GM18873 (cell line): ENCODE results near the gene GLE1.

Source experiments
- ATAC-seq: cut with Tn5 transposase; IDR thresholded peaks from one replicate; pipeline ENCODE4 v1.9.1; 2021; ENCODE audit warnings: mild to moderate bottlenecking, moderate library complexity, moderate number of reproducible peaks; ENCODE audit not compliant: unreplicated experiment, low FRiP score

Gene GLE1

DNA sequence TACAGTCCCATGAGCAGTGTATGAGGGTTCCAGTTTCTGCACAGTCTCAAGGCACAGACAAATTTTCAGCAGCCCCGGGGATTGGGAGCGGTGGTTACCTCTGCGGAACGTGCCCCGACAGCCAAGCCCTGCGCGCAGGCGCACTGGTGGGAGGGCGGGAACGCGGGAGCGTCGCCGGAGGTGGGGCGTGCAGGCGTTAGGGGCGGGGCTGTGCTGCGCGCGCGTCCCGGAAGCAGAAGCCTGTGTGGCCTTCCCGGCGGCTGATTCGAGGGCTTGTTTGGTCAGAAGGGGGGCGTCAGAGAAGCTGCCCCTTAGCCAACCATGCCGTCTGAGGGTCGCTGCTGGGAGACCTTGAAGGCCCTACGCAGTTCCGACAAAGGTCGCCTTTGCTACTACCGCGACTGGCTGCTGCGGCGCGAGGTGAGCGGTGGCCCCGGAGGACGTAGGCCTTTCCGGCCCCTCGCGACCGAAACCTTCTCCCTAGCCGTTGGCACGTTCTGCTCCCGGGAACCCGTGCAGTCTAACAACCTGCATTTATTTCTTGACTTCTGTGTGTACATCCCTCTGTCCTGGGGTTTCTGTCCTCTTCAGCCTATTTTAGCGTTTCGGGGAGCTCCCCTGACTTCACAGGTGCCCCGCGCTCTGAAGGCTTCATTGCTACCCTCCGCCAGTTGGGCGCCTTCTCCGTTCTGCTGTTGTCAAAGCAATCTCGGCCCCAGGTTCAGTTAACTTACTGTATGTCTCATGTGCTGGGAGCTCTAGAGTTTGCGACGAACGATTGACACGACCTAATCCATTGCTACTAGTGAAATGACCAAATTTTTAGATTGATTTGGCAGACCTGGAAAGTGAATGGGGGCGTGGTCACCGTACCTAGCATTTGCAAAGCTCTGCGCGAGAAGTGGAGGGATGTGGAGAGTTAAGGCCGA, at the start of gene GLE1:
Gene GLE1, plus strand, starts transcription at position 235 of the 929 bp plus-strand sequence. Its CDS starts 87 bp downstream, at position 322.
- peak; percentile 71 for ATAC-seq

GRCh38 chr9:128454991-128455390, 49.5 kb upstream of the GLE1 start:
- no peak for ATAC-seq

- peak; percentile 62 for ATAC-seq
Observed at GRCh38 chr9:128455849-128456612, 48.5 kb upstream of the GLE1 start, which contains the start of gene ODF2. Gene ODF2, plus strand, starts transcription at chr9:128456006. Its CDS starts 86 bp downstream, at chr9:128456092.

- ATAC-seq = peak; percentile 36
Observed at GRCh38 chr9:128456613-128457061, 47.9 kb upstream of the GLE1 start.

DNA sequence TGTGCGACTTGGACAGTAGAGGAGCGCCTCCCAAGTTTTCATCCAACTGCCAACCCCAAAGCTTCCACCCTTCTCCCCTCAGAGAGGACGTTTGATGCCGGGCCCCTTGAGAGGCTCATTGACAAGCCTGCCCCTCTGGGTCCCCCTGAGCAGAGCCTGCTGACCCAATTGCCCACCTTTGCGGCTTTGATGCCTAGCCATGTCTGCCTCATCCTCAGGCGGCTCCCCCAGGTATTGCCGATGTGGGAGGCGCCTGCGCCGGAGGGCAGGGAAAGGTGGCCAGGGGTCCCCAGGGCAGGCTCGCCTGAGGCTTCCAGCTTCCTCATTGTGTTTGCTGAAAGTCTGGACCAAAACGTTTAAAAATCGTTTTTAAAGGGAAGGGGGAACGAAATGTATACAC, 47.3 kb upstream of the GLE1 start:
- ATAC-seq = no peak

- ATAC-seq = no peak
Observed at GRCh38 chr9:128459011-128459410, 45.5 kb upstream of the GLE1 start.

GRCh38 chr9:128469070-128469469, 35.4 kb upstream of the GLE1 start:
- ATAC-seq = no peak

GRCh38 chr9:128470560-128470959, 34.0 kb upstream of the GLE1 start:
- no peak for ATAC-seq

GRCh38 chr9:128473104-128473503, 31.4 kb upstream of the GLE1 start:
- ATAC-seq = no peak

GRCh38 chr9:128475867-128476266, 28.7 kb upstream of the GLE1 start:
- no peak for ATAC-seq

DNA sequence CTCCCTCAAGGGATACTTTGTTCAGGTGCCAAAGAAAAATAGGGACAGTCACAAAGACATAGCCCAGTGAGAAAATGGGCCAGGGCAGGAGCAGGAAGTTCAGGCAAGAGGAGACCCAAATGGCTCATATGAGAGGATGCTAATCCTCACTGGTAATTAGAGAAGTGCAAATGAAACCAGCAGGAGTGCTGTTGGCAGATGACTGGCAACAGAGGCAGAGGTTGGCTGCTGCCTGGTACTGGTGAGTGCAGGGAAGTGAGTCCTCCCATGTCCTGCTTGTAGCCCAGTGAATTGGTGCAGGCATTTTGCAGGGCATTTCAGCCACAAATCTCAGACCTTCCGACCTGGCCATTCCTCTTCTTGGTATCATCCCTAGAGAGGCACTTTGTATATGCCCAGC, 25.3 kb upstream of the GLE1 start:
- no peak for ATAC-seq

DNA sequence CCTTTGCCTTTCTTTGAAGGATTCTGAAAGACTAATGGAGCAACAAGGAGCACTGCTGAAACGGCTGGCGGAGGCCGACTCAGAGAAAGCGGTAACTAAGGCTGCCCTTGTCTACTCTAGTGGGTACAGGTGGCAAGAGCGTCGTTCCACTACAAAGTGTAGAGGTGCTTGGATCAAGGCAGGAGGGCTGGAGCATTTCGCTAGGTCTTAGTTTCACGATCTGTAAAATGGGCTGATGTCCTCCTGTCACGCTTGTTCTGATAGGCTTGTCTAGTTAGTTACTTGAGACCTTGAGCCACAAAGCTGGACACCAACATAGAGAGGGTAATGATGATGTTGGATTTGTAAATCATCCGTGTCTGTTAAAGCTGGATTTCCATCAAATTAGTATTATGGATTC, 23.0 kb upstream of the GLE1 start:
- no peak for ATAC-seq

- ATAC-seq = no peak
Observed at GRCh38 chr9:128482186-128482585, 22.3 kb upstream of the GLE1 start.

GRCh38 chr9:128484686-128485413, 19.7 kb upstream of the GLE1 start:
- ATAC-seq = no peak

DNA sequence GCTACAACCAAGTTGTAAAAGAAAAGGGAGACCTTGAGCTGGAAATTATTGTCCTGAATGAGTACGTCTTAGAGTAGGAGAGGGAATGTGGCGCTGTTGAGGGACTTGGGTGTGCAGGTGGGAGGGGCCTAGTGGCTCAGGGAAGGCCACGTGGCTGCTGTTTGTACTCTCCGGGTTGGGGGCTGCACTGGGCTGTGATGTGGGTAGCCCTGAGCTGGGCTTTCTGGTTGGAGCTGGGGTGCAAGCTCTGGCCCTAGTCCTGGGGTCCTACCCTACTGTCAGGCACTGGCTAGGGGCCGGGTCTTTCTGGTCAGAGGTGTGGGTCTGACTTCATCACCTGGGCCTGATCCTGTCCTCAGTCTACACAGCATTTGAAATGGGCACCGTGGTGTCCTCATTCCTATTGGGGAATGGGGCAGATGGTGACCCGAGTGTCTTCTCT, 19.1 kb upstream of the GLE1 start:
- no peak for ATAC-seq

GRCh38 chr9:128486201-128486600, 18.3 kb upstream of the GLE1 start:
- ATAC-seq = no peak

DNA sequence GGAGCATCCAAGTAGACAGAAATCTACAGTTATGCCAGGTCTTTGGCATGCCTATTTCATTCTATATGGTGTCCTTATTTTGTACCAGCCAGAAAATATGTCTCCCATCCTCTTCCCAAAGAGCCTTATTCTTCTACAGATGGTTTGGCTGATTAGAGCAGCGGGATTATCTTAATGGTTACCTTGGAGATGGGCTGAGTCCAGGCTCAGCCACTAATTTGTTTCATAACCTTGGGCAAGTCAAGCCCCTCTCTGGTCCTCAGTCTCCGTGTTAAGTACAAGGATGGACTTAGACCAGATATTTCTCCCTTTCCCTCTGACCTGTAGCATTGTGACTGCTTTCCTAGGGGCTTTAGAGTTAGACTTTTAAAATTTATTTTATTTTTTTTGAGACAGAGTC, 11.1 kb upstream of the GLE1 start:
- no peak for ATAC-seq

DNA sequence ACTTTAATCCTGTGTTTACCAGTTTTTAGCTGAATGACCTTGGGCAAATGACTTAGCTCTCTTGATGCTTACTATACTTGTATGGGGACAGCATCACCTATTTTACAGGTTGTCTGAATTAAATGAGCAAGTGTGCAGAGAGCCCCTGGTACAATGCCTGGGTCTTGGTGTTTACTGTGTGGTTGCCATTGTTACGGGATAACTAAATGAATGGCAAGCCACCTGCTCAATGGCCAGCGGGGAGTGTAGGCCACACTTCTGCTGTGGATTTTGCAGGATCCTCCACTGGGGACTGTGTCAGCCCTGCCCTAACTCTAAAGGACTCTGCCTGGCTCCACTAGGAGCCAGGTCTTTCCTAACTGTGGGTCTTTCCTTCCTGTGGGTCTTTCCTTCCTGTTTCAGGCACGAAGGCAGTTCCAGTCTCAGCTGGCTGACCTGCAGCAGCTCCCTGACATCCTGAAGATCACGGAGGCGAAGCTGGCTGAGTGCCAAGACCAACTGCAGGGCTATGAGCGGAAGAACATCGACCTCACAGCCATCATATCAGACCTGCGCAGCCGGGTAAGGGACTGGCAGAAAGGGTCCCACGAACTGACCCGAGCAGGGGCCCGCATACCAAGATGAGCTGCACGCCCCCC, 10.3 kb upstream of the GLE1 start:
- ATAC-seq = no peak

GRCh38 chr9:128494746-128495129, 9.8 kb upstream of the GLE1 start:
- no peak for ATAC-seq

DNA sequence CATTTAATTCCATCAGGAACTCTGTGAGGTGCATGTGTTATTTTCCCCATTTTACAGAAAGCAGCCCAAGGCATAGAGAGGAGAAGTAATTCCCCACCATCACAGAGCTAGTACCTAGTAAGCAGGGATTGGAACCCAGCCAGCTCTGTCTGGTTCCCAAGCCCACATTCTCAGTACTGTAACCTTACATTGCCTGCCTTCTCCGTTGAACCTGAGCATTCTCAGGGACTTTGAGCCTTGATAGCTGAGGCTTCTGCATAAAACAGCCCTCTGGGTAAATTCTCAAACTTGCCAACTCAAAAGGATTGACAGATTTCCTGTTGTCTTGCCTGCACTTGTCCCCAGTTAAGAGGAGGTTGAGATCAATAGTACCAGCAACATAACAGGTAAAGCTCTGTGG, 9.2 kb upstream of the GLE1 start:
- no peak for ATAC-seq
